Measurements from ENCODE around the gene NOCT. TPM values are rescaled to one million over a fixed set of nuclear protein-coding genes. Genes with fewer than 3 reads are reported as not detected.
A peak's percentile ranks its signal among the peaks of the same experiment; 100 is the strongest.

Gene NOCT
- total RNA-seq, 1 experiment from 2014 or later, result 20.4 TPM

DNA sequence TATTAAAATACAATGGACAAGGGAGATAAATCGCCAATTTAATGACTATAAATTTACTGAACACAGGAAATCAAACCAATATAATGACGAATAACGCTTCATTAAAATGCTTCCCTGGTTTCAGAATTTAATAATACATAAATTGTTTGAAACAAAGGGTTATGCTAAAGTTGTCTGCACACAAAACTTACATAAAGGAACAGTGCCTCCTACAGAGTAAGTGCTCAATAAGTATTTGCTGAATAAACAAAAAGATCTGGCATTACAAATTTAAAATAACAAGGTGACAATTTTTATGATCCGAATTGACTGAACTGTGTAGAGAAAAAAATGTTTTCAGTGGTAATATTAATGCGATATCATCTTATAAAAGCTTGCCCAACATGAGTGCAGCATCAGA, 69.6 kb downstream of the NOCT start:
- Histone ChIP-seq H3K36me3 (ENCODE audit: control insufficient read depth in 1 of 2, insufficient read depth in 2 of 2, low read length in 2 of 2) (no peaks in the 10 kb centered on the region), H3K4me3 (replicated peaks in 1 of 2; ENCODE audit: low read depth in 1 of 2, low read length in 2 of 2) (peak overlapping the region; percentile 75 to 96), H3K4me1 (ENCODE audit: control insufficient read depth in 1 of 2, insufficient read depth in 2 of 2, low read length in 2 of 2) (peaks cover 4 to 21% of the 10 kb centered on the region in 2 experiments; a peak in 3 of 4 replicates), H3K9ac (ENCODE audit: low read length) (peak overlapping the region; percentile 87), H3K27me3 (ENCODE audit: insufficient read depth, low read length) (no peaks in the 10 kb centered on the region), H3K9me2 (ENCODE audit: insufficient read depth) (no peaks in the 10 kb centered on the region), H2AFZ (ENCODE audit: low read depth, low read length, poor library complexity, severe bottlenecking) (peak overlapping the region; percentile 97), H3K79me2 (ENCODE audit: insufficient read depth, low read length) (peaks cover 35% of the 10 kb centered on the region), H3K27ac (ENCODE audit: low read depth, low read length) (peak overlapping the region; percentile 97; the same call in 1 of the 2 replicates), H4K20me1 (ENCODE audit: insufficient read depth) (no peaks in the 10 kb centered on the region), H3K9me3 (ENCODE audit: control insufficient read depth in 1 of 2, insufficient read depth in 1 of 2, low read depth in 1 of 2, low read length in 2 of 2) (no peaks in the 10 kb centered on the region), H3K4me2 (ENCODE audit: low read length) (peak overlapping the region; percentile 94)
- BruUV-seq (replicated peaks), result no TSS peak
- CTCF ChIA-PET, result interaction anchor here (0.7 kb wide), 1 partner anchor 55 kb away, joined by 3 read pairs; no protein-coding TSS in a partner anchor
- intact Hi-C loops (cut with micrococcal nuclease), result loop anchor here (2.0 kb wide), 1 partner anchor 54 kb away; no protein-coding TSS in a partner anchor
- RAD21 ChIA-PET (ENCODE audit: low non-redundant PET in 1 of 2, low total read pairs in 2 of 2, uncharacterized antibody in 2 of 2, unreplicated experiment in 2 of 2), result no interaction called here
- POLR2A ChIA-PET, result no interaction called here
- no peak for ATAC-seq
- DNase-seq (ENCODE audit: low read depth, low spot score), result no peak
- TF ChIP-seq POLR2A (IDR thresholded peaks at IDR 0.05; ENCODE audit: borderline replicate concordance, extremely low read depth, insufficient read depth, insufficient read length) (no peak), EGR1 (IDR thresholded peaks at IDR 0.05; ENCODE audit: low read depth) (no peak), ZFX (IDR thresholded peaks at IDR 0.05) (no peak), TCF7L2 (IDR thresholded peaks at IDR 0.05; ENCODE audit: borderline replicate concordance, extremely low read depth, insufficient read depth, insufficient read length) (no peak), SIN3A (IDR thresholded peaks at IDR 0.05; ENCODE audit: low read depth) (no peak), EZH2 (IDR thresholded peaks at IDR 0.05) (no peak), ZNF274 (IDR thresholded peaks at IDR 0.05; ENCODE audit: low read depth, low read length) (no peak), SRF (IDR thresholded peaks at IDR 0.05; ENCODE audit: low read depth) (no peak), YY1 (IDR thresholded peaks at IDR 0.05; ENCODE audit: extremely low read depth, insufficient replicate concordance, low read depth, low read length) (no peak), RAD21 (IDR thresholded peaks at IDR 0.05; ENCODE audit: low read depth) (peak; percentile 37), FOSL1 (IDR thresholded peaks at IDR 0.05; ENCODE audit: low read depth) (no peak), POLR2AphosphoS5 (IDR thresholded peaks at IDR 0.05; ENCODE audit: low read depth, low read length) (no peak)
- TF ChIP-seq, protein P1, sequence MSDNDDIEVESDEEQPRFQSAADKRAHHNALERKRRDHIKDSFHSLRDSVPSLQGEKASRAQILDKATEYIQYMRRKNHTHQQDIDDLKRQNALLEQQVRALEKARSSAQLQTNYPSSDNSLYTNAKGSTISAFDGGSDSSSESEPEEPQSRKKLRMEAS (IDR thresholded peaks at IDR 0.05), result no peak
- TF ChIP-seq, protein P2, sequence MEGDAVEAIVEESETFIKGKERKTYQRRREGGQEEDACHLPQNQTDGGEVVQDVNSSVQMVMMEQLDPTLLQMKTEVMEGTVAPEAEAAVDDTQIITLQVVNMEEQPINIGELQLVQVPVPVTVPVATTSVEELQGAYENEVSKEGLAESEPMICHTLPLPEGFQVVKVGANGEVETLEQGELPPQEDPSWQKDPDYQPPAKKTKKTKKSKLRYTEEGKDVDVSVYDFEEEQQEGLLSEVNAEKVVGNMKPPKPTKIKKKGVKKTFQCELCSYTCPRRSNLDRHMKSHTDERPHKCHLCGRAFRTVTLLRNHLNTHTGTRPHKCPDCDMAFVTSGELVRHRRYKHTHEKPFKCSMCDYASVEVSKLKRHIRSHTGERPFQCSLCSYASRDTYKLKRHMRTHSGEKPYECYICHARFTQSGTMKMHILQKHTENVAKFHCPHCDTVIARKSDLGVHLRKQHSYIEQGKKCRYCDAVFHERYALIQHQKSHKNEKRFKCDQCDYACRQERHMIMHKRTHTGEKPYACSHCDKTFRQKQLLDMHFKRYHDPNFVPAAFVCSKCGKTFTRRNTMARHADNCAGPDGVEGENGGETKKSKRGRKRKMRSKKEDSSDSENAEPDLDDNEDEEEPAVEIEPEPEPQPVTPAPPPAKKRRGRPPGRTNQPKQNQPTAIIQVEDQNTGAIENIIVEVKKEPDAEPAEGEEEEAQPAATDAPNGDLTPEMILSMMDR (IDR thresholded peaks at IDR 0.05 in 2 of 3, conservative IDR thresholded peaks at IDR 0.05 in 1 of 3; ENCODE audit: borderline replicate concordance in 1 of 3, insufficient read depth in 1 of 3, low read depth in 2 of 3, low read length in 2 of 3), result peak in 2 of 3 experiments; percentile 21 to 59; a peak in 3 of 6 replicates
- TF ChIP-seq, protein P3, sequence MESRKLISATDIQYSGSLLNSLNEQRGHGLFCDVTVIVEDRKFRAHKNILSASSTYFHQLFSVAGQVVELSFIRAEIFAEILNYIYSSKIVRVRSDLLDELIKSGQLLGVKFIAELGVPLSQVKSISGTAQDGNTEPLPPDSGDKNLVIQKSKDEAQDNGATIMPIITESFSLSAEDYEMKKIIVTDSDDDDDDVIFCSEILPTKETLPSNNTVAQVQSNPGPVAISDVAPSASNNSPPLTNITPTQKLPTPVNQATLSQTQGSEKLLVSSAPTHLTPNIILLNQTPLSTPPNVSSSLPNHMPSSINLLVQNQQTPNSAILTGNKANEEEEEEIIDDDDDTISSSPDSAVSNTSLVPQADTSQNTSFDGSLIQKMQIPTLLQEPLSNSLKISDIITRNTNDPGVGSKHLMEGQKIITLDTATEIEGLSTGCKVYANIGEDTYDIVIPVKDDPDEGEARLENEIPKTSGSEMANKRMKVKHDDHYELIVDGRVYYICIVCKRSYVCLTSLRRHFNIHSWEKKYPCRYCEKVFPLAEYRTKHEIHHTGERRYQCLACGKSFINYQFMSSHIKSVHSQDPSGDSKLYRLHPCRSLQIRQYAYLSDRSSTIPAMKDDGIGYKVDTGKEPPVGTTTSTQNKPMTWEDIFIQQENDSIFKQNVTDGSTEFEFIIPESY (IDR thresholded peaks at IDR 0.05; ENCODE audit: extremely low read depth, insufficient replicate concordance, low read length), result no peak

All from HCT116 (cell line).